ENCODE data around the gene MSMP.

Gene MSMP

GRCh38 chr9:35771075-35771433, 17.0 kb upstream of the MSMP start:
- DNase-seq (ENCODE audit: low spot score): no peak

DNA sequence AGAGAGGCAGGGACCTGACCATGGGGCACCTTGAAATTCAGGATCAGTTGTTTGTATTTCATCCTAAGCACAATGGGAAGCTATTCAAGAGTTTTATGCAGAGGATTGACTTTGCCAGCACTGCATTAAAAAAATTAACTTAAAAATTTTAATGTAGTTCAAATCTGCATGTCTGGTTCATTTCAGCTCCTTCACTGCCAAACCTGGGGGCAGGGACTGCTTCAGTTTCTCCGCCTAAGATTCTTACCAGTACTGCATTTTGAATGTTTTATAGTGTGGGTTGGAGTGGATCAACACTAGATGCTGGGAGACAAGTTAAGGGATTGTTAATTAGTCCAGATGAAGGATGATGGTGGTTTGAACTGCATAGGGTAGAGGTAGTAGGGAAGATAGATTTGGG, 15.7 kb upstream of the MSMP start:
- DNase-seq (ENCODE audit: low spot score): no peak

GRCh38 chr9:35767458-35767857, 13.4 kb upstream of the MSMP start:
- DNase-seq (ENCODE audit: low spot score): no peak

- DNase-seq (ENCODE audit: low spot score): no peak
Measured at GRCh38 chr9:35766997-35767396, 12.9 kb upstream of the MSMP start.

GRCh38 chr9:35763803-35764202, 9.7 kb upstream of the MSMP start:
- DNase-seq (ENCODE audit: low spot score): no peak

DNA sequence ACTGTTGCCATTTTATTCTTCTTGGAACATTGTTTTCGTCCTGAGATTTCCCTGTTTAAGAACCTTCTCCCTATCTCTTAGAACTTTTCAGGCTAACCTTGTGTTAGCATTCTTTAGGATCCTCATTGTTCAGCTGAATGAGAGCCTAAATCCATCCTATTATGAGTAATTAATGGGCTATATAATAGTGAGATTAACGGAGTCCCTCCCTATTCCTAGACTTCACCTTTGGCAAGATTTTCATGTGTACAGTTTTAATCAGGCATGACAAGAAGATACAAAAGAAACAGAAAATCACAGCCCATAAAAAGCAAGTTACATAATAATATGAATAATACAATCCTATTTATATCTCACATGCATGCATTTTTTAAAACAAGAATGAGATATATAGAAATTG, 9.1 kb upstream of the MSMP start:
- no peak for DNase-seq (ENCODE audit: low spot score)

- DNase-seq (ENCODE audit: low spot score): no peak
Measured at GRCh38 chr9:35760651-35761050, 6.6 kb upstream of the MSMP start.

- no peak for DNase-seq (ENCODE audit: low spot score)
Measured at GRCh38 chr9:35759795-35760194, 5.7 kb upstream of the MSMP start.

DNA sequence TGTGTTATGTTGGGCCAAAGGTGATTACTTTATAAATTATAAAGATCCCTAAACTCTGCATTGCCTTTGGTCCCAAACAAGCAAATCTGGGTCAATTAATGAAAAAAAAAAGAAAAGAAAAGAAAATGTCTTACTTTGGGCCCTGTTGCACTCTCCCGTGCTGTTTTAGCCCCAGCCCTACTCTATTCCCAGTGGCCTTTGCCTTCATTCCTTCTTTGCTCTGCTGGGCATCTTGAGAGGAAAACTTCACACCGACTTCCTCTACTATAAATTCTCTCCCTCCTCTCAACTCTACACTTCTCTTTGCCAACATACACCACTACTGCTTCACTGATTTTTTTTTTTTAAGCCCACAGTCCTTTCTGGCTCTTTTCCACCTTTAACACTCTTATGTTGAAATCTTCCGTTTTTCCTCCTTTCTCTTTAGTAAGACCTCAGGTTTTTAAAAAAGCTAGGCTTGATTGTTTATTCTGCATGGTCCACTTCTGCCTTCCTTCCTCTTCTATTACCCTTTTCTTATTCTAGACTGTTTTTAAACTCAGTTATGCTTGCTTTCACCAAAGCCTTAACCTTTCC, 4.5 kb upstream of the MSMP start:
- no peak for DNase-seq (ENCODE audit: low spot score)

DNA sequence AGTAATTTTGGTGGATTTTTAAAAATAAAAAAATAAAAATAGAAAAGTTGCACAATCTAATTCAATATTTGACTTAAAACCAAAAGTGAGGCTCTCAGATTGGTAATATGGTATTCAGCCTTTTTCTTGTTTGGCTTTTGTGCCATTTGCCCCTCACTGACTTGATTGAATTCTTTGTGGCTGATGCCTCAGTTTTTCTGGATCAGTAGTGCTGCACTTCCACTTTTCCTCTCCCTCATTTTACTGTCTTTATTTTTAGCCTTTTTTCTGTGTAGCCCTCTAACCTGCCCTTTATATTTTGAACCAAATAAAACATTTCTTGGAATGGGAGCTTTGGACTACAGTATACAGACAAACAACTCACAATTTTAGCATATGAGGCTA, 3.8 kb upstream of the MSMP start:
- no peak for DNase-seq (ENCODE audit: low spot score)

- DNase-seq (ENCODE audit: low spot score): peak; percentile 60
Measured at GRCh38 chr9:35757226-35757891, 3.3 kb upstream of the MSMP start.

DNA sequence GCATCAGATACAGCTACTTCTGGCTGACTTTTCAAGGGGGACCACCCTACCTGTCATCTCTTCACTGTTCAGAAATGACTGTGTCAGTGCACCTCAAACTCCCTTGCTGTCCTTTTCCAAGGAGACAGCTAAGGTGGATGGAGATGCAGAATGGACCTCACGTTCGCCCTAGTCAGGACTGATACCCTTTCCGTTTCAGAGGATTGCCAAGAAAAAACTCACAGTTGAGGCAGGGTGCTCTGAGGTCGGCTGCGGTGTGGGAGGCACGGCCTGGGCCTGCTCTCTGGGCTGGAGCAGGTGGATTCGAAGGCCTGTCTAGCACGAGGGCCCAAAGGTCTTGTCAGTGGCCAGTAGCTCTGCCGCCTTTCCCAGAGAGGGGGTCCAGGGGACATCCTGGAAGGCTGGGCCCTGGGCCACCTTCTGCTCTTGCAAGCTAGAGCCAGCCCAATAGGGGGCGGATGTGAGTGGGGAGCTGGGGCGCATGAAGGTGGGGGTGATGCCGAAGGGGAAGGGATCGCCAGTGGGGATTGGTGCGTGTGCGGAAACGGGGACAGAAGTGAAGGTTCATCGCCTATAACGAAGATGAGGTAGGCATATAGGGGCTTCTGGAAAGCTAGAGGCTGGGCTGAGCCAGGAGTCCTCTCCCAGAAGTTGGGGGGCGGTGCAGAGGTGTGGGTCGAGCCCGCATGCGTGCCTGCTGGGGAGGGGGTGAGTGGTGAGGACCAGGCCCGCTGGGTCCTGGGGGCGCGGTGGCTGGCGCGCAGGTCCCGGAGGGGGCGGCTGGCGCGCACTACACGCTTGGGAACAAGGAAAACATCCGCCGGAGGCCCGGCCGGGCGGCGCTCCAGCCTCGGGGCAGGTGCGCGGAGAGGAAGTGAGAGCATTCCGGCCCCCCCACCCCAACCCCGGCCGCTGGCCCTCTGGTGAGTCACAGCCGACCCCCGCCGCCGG, 2.5 kb upstream of the MSMP start:
- DNase-seq (ENCODE audit: low spot score): peak; percentile 77

- DNase-seq (ENCODE audit: low spot score): no peak
Measured at GRCh38 chr9:35755071-35755470, 995 bp upstream of the MSMP start.

- no peak for DNase-seq (ENCODE audit: low spot score)
Measured at GRCh38 chr9:35753466-35753865, 610 bp downstream of the MSMP start.

DNA sequence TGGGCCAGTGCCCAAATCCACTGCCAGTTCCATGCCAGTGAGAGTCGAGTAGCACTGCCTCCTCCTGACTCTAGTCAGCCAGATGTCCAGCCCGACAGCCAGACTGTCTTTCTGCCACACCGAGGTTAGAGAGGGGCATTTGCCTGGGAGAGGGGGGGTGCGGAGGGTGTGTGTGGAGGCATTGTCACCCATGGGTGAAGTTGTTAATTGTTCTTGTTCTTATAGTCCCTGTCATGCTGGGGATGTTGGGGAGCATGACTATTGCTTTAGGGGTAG, 3.9 kb downstream of the MSMP start:
- DNase-seq (ENCODE audit: low spot score): no peak

DNA sequence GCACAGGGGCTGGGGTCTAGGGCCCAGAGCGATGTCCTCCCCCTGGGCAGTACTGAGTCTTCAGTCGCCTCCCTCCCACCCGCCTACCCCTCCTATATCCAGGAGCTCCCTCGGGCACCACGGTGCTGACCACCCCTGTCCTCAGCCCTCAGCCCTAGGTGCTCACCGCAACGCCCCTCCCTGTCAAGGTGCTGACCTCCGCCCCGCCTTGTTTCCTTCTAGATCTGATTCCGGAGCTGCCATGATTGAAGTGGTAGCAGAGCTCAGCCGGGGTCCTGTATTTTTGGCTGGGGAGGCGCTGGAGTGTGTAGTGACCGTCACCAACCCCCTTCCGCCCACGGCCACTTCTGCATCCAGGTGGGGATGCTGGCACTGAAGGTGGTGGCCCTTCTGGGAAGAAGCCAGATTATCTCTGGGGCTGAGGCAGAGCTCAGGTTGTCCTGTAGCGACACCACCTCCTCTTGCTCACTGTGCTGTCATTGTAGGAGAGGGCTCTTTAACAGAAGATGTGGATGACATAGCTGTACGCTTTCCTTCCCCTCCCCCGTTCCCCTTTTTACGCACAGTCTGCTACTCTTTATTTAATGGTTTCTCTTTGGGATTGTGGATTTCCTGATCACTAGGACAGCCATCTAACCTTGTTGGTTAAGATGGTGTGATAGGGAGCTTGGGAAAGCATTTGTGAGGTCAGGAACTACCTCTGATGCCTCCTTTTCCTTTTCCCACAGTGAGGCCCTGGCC, 4.4 kb downstream of the MSMP start:
- DNase-seq (ENCODE audit: low spot score): peak; percentile 55

- peak; percentile 79 for DNase-seq (ENCODE audit: low spot score)
Measured at GRCh38 chr9:35748858-35749514, 5.1 kb downstream of the MSMP start, which contains the start of the genes GBA2 and RGP1. Gene GBA2 (minus strand): TSS chr9:35749228. CDS start chr9:35748704, 524 bp downstream. Gene RGP1 (plus strand): TSS chr9:35749287. CDS start chr9:35749756, 469 bp downstream.

- peak; percentile 60 for DNase-seq (ENCODE audit: low spot score)
Measured at GRCh38 chr9:35748242-35748857, 5.7 kb downstream of the MSMP start.

DNA sequence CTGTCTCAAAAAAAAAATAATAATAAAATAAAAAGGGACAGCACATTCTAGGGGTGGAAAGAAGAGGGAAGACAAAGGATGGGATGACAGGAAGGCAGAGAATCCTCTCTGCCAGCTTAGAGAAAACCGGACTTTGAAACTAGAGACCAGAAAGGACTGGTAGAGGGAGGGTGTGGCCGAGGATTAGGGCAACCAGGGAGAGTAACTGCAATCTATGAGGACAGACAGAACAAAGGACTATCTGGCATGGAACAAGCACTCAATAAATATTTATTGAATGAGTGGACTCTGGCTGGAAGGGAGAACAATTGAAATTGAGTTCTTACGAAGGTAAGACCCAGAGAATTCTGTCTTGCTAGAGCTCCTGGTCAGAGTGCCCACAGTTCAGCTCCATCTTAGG, 7.5 kb downstream of the MSMP start:
- DNase-seq (ENCODE audit: low spot score): no peak

GRCh38 chr9:35745569-35745968, 8.5 kb downstream of the MSMP start:
- no peak for DNase-seq (ENCODE audit: low spot score)

GRCh38 chr9:35743880-35744518, 10.1 kb downstream of the MSMP start:
- DNase-seq (ENCODE audit: low spot score): no peak
